CD4-positive, alpha-beta T cell (primary cell): ENCODE measurements around the gene HLCS. TPM values are rescaled to one million over a fixed set of nuclear protein-coding genes. Genes with fewer than 3 reads are reported as not detected.
A peak's percentile ranks its signal among the peaks of the same experiment; 100 is the strongest.

ENCODE experiments used
- ATAC-seq: fragments of 200-7000 bp; cut with Tn5 transposase; one replicate; pipeline ENCODE4 v1.10.0; 2022; ENCODE audit warnings: mild to moderate bottlenecking; ENCODE audit not compliant: poor library complexity
- CTCF ChIA-PET: fragments of 350-600 bp; sonication (Branson Sonifier 250); formaldehyde crosslinking; loops from one replicate; lab custom pipeline; 2021; ENCODE audit warnings: antibody characterized with exemption, inconsistent platforms; lab: Charles Lee
- POLR2A ChIA-PET: fragments of 350-600 bp; sonication (Branson Sonifier 250); formaldehyde crosslinking; loops from one replicate; lab custom pipeline; 2021; ENCODE audit warnings: antibody characterized with exemption, inconsistent platforms; lab: Charles Lee
- DNase-seq, 14 experiments: peaks; one replicate each; pipeline ENCODE4 v3.0.0-alpha.2; 2013 to 2020; ENCODE audit warnings: mixed read lengths in 2 of 14
- H3K27ac ChIP-seq, 2 donors: one replicate each; pipeline versions ENCODE4 v1.5.1 to v1.7.0; 2013; ENCODE audit warnings: low read length in 2 of 2, low read depth in 1 of 2, mild to moderate bottlenecking in 1 of 2
- H3K27me3 ChIP-seq, 2 experiments: 1 replicate in 1 of 2; 2 replicates in 1 of 2; pipeline versions ENCODE4 v1.6.1 to v1.7.0; 2013; ENCODE audit warnings: low read length in 2 of 2, control low read depth in 1 of 2, mild to moderate bottlenecking in 1 of 2, moderate library complexity in 1 of 2; ENCODE audit not compliant: insufficient read depth in 2 of 2, control insufficient read depth in 1 of 2
- H3K36me3 ChIP-seq: one replicate; pipeline ENCODE4 v1.6.1; 2013; ENCODE audit warnings: low read length, control low read depth; ENCODE audit not compliant: insufficient read depth
- H3K4me1 ChIP-seq: one replicate; pipeline ENCODE4 v1.6.1; 2013; ENCODE audit warnings: low read length, control low read depth; ENCODE audit not compliant: insufficient read depth
- H3K4me3 ChIP-seq: one replicate; pipeline ENCODE4 v1.5.1; 2013; ENCODE audit warnings: mild to moderate bottlenecking, low read length, moderate library complexity
- H3K9me3 ChIP-seq, 2 experiments: 1 replicate in 1 of 2; 2 replicates in 1 of 2; pipeline versions ENCODE4 v1.6.1 to v1.7.0; 2013; ENCODE audit warnings: low read length in 2 of 2, mild to moderate bottlenecking in 2 of 2, control low read depth in 1 of 2, moderate library complexity in 1 of 2; ENCODE audit not compliant: control insufficient read depth in 1 of 2, insufficient read depth in 1 of 2
- H3K27ac Mint-ChIP-seq: one replicate; pipeline ENCODE4 v1.8.0; 2020; ENCODE audit warnings: mixed read lengths
- H3K27me3 Mint-ChIP-seq: one replicate; pipeline ENCODE4 v1.8.0; 2021; ENCODE audit warnings: mixed read lengths
- H3K36me3 Mint-ChIP-seq: one replicate; pipeline ENCODE4 v1.8.0; 2021; ENCODE audit warnings: low read depth, mixed read lengths
- H3K4me1 Mint-ChIP-seq: one replicate; pipeline ENCODE4 v1.8.0; 2021; ENCODE audit warnings: low read depth, mixed read lengths
- H3K4me3 Mint-ChIP-seq: one replicate; pipeline ENCODE4 v1.8.0; 2020; ENCODE audit warnings: mild to moderate bottlenecking, mixed read lengths
- H3K9me3 Mint-ChIP-seq: one replicate; pipeline ENCODE4 v1.8.0; 2020; ENCODE audit warnings: mixed read lengths
- intact Hi-C, 2 experiments: fragments of 100-400 bp; cut with DNase I in 1 of 2; cut with micrococcal nuclease in 1 of 2; formaldehyde crosslinking; loops; one replicate each; pipeline versions ENCODE4 v1.15.1 to v1.9.0; 2023 to 2025; cut with DNase I, micrococcal nuclease
- total RNA-seq, 174 experiments: library from RNA in 2 of 174; stranded (reverse) in 2 of 174; gene quantifications; one replicate each; pipeline ENCODE4 v1.2.3 and lab custom pipeline; 2021 to 2026
- TF ChIP-seq, protein P1 (sequence below): fragments of 200-600 bp; IDR thresholded peaks from one replicate; pipeline ENCODE4 v1.8.0; 2022; ENCODE audit warnings: antibody characterized with exemption, mild to moderate bottlenecking

Gene HLCS
- total RNA-seq, 2 experiments from 2014 or later, result 8.1 to 10.0 TPM

DNA sequence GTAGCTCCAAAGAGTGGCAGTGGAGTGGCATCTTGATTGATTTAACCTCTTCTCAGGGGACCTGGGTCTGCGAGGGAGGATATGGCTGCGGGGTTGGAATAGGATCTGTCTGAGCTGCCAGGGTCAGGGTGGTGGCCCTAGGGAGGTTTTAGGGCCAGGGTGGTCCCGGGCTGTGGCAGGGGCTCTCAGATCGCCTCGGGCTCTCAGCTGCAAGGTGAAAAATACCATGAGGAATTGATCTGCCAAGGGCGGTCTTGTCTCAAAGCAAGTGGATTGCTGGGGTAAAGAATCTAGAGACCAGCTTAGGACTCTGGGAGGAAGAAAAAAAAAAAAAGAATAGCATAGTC, 263.9 kb downstream of the HLCS start:
- Mint-ChIP-seq H3K4me3 (no peak overlapping the region), H3K27me3 (peaks cover 71% of the 10 kb centered on the region), H3K36me3 (no peaks in the 10 kb centered on the region), H3K9me3 (no peaks in the 10 kb centered on the region), H3K27ac (no peak overlapping the region), H3K4me1 (peaks cover 49% of the 10 kb centered on the region)
- Histone ChIP-seq H3K9me3 (peaks cover 0 to 39% of the 10 kb centered on the region in 2 experiments), H3K4me3 (no peak overlapping the region), H3K36me3 (no peaks in the 10 kb centered on the region), H3K27me3 (peaks cover 80 to 92% of the 10 kb centered on the region in 2 experiments), H3K27ac (no peak overlapping the region), H3K4me1 (peaks cover 58% of the 10 kb centered on the region)
- CTCF ChIA-PET, result no interaction called here
- TF ChIP-seq, protein P1, sequence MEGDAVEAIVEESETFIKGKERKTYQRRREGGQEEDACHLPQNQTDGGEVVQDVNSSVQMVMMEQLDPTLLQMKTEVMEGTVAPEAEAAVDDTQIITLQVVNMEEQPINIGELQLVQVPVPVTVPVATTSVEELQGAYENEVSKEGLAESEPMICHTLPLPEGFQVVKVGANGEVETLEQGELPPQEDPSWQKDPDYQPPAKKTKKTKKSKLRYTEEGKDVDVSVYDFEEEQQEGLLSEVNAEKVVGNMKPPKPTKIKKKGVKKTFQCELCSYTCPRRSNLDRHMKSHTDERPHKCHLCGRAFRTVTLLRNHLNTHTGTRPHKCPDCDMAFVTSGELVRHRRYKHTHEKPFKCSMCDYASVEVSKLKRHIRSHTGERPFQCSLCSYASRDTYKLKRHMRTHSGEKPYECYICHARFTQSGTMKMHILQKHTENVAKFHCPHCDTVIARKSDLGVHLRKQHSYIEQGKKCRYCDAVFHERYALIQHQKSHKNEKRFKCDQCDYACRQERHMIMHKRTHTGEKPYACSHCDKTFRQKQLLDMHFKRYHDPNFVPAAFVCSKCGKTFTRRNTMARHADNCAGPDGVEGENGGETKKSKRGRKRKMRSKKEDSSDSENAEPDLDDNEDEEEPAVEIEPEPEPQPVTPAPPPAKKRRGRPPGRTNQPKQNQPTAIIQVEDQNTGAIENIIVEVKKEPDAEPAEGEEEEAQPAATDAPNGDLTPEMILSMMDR, result no peak
- DNase-seq (no peak), ATAC-seq (no peak)
- POLR2A ChIA-PET, result no interaction called here
- intact Hi-C loops, result no loop called here

DNA sequence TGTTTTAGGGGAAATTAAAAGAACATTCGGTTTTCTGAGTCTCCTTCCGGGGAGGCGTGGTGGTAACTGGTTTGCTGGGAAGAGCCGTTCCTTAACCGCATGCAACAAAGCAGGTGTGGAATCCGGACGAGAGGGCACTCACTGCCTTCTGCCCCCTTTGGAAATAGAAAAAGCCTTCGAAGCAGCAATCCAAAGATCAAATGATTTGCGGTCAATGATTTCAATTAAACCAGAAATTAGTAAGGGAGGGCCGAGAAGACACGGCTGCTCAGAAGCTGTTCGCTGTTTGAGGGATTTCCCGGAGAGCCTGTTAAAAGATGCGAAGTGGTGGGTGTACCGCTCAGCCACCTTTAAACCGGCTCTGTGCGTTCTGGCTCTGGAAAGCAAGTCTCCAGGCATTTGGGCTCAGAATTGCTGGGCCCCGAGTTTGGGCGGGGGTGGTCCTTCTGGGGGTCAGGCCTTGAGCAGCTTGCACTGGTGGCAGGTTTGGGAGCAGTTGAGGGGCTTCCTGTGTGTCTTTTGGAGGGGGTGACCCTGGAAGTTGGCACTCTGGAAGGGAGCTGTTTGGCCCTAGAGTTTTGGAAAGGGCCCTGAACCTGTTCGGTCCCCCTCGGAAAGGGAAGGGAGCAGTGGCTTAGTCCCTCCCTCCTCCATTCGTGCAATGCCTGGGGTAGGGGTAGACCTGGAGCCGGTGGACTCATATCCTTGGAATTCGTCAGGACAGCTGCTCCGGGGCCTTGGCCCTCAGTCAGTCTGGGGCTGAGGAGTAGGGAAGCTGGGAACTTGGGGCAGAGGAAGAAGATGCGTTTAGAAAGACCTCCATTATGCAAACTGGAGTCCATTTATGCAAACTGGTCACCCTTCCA, 264.5 kb downstream of the HLCS start:
- ChIA-PET POLR2A (no interaction called here), CTCF (no interaction called here)
- Mint-ChIP-seq H3K27me3 (peaks cover 71% of the 10 kb centered on the region), H3K36me3 (no peaks in the 10 kb centered on the region), H3K4me1 (peaks cover 45% of the 10 kb centered on the region), H3K4me3 (peak overlapping the region; percentile 20), H3K9me3 (no peaks in the 10 kb centered on the region), H3K27ac (no peak overlapping the region)
- Histone ChIP-seq H3K4me3 (no peak overlapping the region), H3K27me3 (peaks cover 80 to 92% of the 10 kb centered on the region in 2 experiments), H3K27ac (no peak overlapping the region), H3K36me3 (no peaks in the 10 kb centered on the region), H3K9me3 (peaks cover 0 to 45% of the 10 kb centered on the region in 2 experiments), H3K4me1 (peaks cover 54% of the 10 kb centered on the region)
- TF ChIP-seq, protein P1, result no peak
- ATAC-seq (no peak), DNase-seq (no peak)
- intact Hi-C loops, result no loop called here

GRCh38 chr21:36700971-36701755, 265.3 kb downstream of the HLCS start:
- no peak overlapping the region for H3K27ac ChIP-seq
- Mint-ChIP-seq H3K27me3 (peaks cover 71% of the 10 kb centered on the region), H3K36me3 (no peaks in the 10 kb centered on the region), H3K9me3 (no peaks in the 10 kb centered on the region), H3K27ac (no peak overlapping the region), H3K4me1 (peaks cover 36% of the 10 kb centered on the region), H3K4me3 (peak overlapping the region; percentile 38)
- H3K4me1 ChIP-seq, result peaks cover 46% of the 10 kb centered on the region
- H3K9me3 ChIP-seq, result peaks cover 0 to 51% of the 10 kb centered on the region in 2 experiments
- TF ChIP-seq, protein P1, result no peak
- ATAC-seq (no peak), DNase-seq (no peak)
- peaks cover 80 to 92% of the 10 kb centered on the region in 2 experiments for H3K27me3 ChIP-seq
- H3K4me3 ChIP-seq, result peak overlapping the region; percentile 2
- ChIA-PET CTCF (no interaction called here), POLR2A (no interaction called here)
- intact Hi-C loops, result no loop called here
- no peaks in the 10 kb centered on the region for H3K36me3 ChIP-seq

Other genes starting within 250 kb of the HLCS start
- not detected for gene RIPPLY3, start 40.0 kb upstream of the HLCS start, total RNA-seq
- gene PIGP, start 106.4 kb upstream of the HLCS start, total RNA-seq, result 10 to 100 TPM; 11.1 to 14.8 TPM
- gene TTC3, start 106.6 kb upstream of the HLCS start, total RNA-seq, result 100 to 1,000 TPM; 141 to 142 TPM